CD14-positive monocyte (primary cell): Measurements from ENCODE around the gene GSE1. TPM values are rescaled to one million over a fixed set of nuclear protein-coding genes. Genes with fewer than 3 reads are reported as not detected.

Experiments
- DNase-seq, 3 donors: peaks; one replicate each; pipeline ENCODE4 v3.0.0-alpha.2; 2011 to 2022
- H2AFZ ChIP-seq: 2 replicates; pipeline ENCODE4 v1.6.0; 2012; ENCODE audit warnings: mild to moderate bottlenecking, low read depth, low read length, inconsistent platforms; ENCODE audit not compliant: insufficient read depth, poor library complexity, severe bottlenecking
- H3K27ac ChIP-seq, 2 donors: 1 replicate in 1 of 2; 2 replicates in 1 of 2; pipeline ENCODE4 v1.5.1; 2012 to 2013; ENCODE audit warnings: low read length in 2 of 2, control low read depth in 1 of 2, inconsistent platforms in 1 of 2, low read depth in 1 of 2, mild to moderate bottlenecking in 1 of 2
- H3K27me3 ChIP-seq, 2 donors: one replicate each; pipeline versions ENCODE4 v1.6.0 to v1.6.1; 2011 to 2013; ENCODE audit warnings: low read length in 2 of 2; ENCODE audit not compliant: control insufficient read depth in 2 of 2, insufficient read depth in 2 of 2
- H3K36me3 ChIP-seq, 2 donors: replicated peaks in 1 of 2; 1 replicate in 1 of 2; 2 replicates in 1 of 2; pipeline versions ENCODE4 v1.5.1 to v1.6.1; 2012 to 2013; ENCODE audit warnings: low read length in 2 of 2, control low read depth in 1 of 2, inconsistent platforms in 1 of 2, mild to moderate bottlenecking in 1 of 2; ENCODE audit not compliant: insufficient read depth in 2 of 2, control insufficient read depth in 1 of 2
- H3K4me1 ChIP-seq, 2 donors: 1 replicate in 1 of 2; 2 replicates in 1 of 2; pipeline versions ENCODE4 v1.5.1 to v1.6.1; 2012 to 2013; ENCODE audit warnings: low read length in 2 of 2, control low read depth in 1 of 2, inconsistent platforms in 1 of 2, mild to moderate bottlenecking in 1 of 2, moderate library complexity in 1 of 2; ENCODE audit not compliant: insufficient read depth in 2 of 2, control insufficient read depth in 1 of 2
- H3K4me2 ChIP-seq: replicated peaks from 2 replicates; pipeline ENCODE3; 2012; ENCODE audit warnings: low read length, moderate library complexity, mild to moderate bottlenecking; ENCODE audit not compliant: poor library complexity, severe bottlenecking; ENCODE audit errors: extremely low read depth
- H3K4me3 ChIP-seq, 3 experiments: fragments of 200-600 bp in 1 of 3; sonication (generic) in 1 of 3; replicated peaks in 1 of 3; 1 replicate in 2 of 3; 2 replicates in 1 of 3; pipeline ENCODE4 v1.5.1; 2011 to 2013; ENCODE audit warnings: low read length in 3 of 3, mild to moderate bottlenecking in 3 of 3, control low read depth in 2 of 3, low read depth in 2 of 3, inconsistent platforms in 1 of 3, moderate library complexity in 1 of 3
- H3K79me2 ChIP-seq: 2 replicates; pipeline ENCODE4 v1.6.0; 2012; ENCODE audit warnings: mild to moderate bottlenecking, control low read depth, inconsistent platforms, low read length, moderate library complexity; ENCODE audit not compliant: insufficient read depth
- H3K9ac ChIP-seq: 2 replicates; pipeline ENCODE4 v1.6.0; 2017; ENCODE audit warnings: low read length, mild to moderate bottlenecking; ENCODE audit not compliant: insufficient read depth, poor library complexity, severe bottlenecking
- H3K9me3 ChIP-seq, 2 donors: replicated peaks in 1 of 2; 1 replicate in 1 of 2; 2 replicates in 1 of 2; pipeline versions ENCODE4 v1.5.1 to v1.6.1; 2012 to 2013; ENCODE audit warnings: low read length in 2 of 2, control low read depth in 1 of 2; ENCODE audit not compliant: control insufficient read depth in 1 of 2, insufficient read depth in 1 of 2
- H4K20me1 ChIP-seq: 2 replicates; pipeline ENCODE4 v1.6.0; 2012; ENCODE audit warnings: mild to moderate bottlenecking, low read length, control low read depth, moderate library complexity; ENCODE audit not compliant: insufficient read depth
- H3K27ac Mint-ChIP-seq, 7 donors: one replicate each; pipeline ENCODE4 v1.8.0; 2020; ENCODE audit warnings: mild to moderate bottlenecking in 7 of 7, mixed read lengths in 7 of 7, moderate library complexity in 6 of 7, inconsistent platforms in 2 of 7
- H3K27me3 Mint-ChIP-seq, 3 donors: one replicate each; pipeline ENCODE4 v1.8.0; 2021 to 2022; ENCODE audit warnings: low read depth in 3 of 3, mild to moderate bottlenecking in 3 of 3, mixed read lengths in 3 of 3, moderate library complexity in 3 of 3, inconsistent platforms in 1 of 3
- H3K36me3 Mint-ChIP-seq, 2 donors: one replicate each; pipeline ENCODE4 v1.8.0; 2020; ENCODE audit warnings: mixed read lengths in 2 of 2, inconsistent platforms in 1 of 2, mild to moderate bottlenecking in 1 of 2
- H3K4me1 Mint-ChIP-seq: one replicate; pipeline ENCODE4 v1.8.0; 2020; ENCODE audit warnings: mild to moderate bottlenecking, mixed read lengths
- H3K4me3 Mint-ChIP-seq, 2 donors: one replicate each; pipeline ENCODE4 v1.8.0; 2020; ENCODE audit warnings: mild to moderate bottlenecking in 2 of 2, mixed read lengths in 2 of 2, moderate library complexity in 1 of 2
- H3K9me3 Mint-ChIP-seq, 7 donors: one replicate each; pipeline ENCODE4 v1.8.0; 2020 to 2022; ENCODE audit warnings: mixed read lengths in 7 of 7, mild to moderate bottlenecking in 6 of 7, moderate library complexity in 6 of 7, inconsistent platforms in 2 of 7
- CTCF ChIP-seq: fragments of 200-600 bp; IDR thresholded peaks from one replicate; pipeline ENCODE4 v1.8.0; 2022; ENCODE audit warnings: antibody characterized with exemption, mild to moderate bottlenecking
- WGBS: methylation state at CpG from one replicate; pipeline ENCODE4 v1.1.5; 2013; ENCODE audit warnings: missing lambda C conversion rate; ENCODE audit not compliant: insufficient coverage; 5-methylcytosine and 5-hydroxymethylcytosine counted together
- intact Hi-C, 2 donors: fragments of 100-400 bp; cut with micrococcal nuclease; formaldehyde crosslinking; loops; one replicate each; pipeline versions ENCODE4 v1.15.0 to v1.15.1; 2023
- polyA plus RNA-seq, 3 donors: library from polyadenylated mRNA; depleted of rRNA in 1 of 3; unstranded in 2 of 3; stranded (reverse) in 1 of 3; fragments of 300-500 nt in 2 of 3; fragments of >200 nt in 1 of 3; fragmentation: Illumina TruSeq in 2 of 3; gene quantifications; 1 replicate in 2 of 3; 2 replicates in 1 of 3; pipeline ENCODE4 v1.2.3, GENCODE V29; 2012 to 2021

The GSE1 gene
- polyA plus RNA-seq, 3 donors, result 0.67 to 38.9 (median 0.86) TPM

- H3K27me3 ChIP-seq, result no peaks in the 10 kb centered on the region
- H3K4me3 ChIP-seq, result peak overlapping the region in 2 of 3 experiments; percentile 1 to 58
- peak overlapping the region; percentile 70 to 80 for H3K4me3 Mint-ChIP-seq
- DNase-seq, result peak; percentile 70 to 73 (median 72)
- intact Hi-C loops, result loop anchor here (2.0 to 5.0 kb wide), 3 partner anchors 15 to 39 kb away; no protein-coding TSS in a partner anchor
- H4K20me1 ChIP-seq, result peaks cover 95% of the 10 kb centered on the region
- peaks cover 0 to 9% (median 0%) of the 10 kb centered on the region in 7 donors for H3K9me3 Mint-ChIP-seq
- no peak for TF ChIP-seq CTCF
- peaks cover 91% of the 10 kb centered on the region for H3K4me1 Mint-ChIP-seq
- peaks cover 0 to 3% (median 2%) of the 10 kb centered on the region in 3 donors for H3K27me3 Mint-ChIP-seq
- H3K27ac ChIP-seq, result peak overlapping the region; percentile 85 to 94
- peak overlapping the region; percentile 63 for H3K9ac ChIP-seq
- H3K9me3 ChIP-seq, result no peaks in the 10 kb centered on the region
- H2AFZ ChIP-seq, result no peak overlapping the region
- 2% methylated on average over 6 of the region's 10 CpGs for WGBS
- H3K36me3 ChIP-seq, result no peaks in the 10 kb centered on the region
- H3K79me2 ChIP-seq, result peaks cover 94% of the 10 kb centered on the region
- H3K27ac Mint-ChIP-seq, result peak overlapping the region; percentile 94 to 97 (median 95)
- H3K4me2 ChIP-seq, result peak overlapping the region; percentile 78
- peaks cover 7 to 13% of the 10 kb centered on the region in 2 donors for H3K36me3 Mint-ChIP-seq
- peaks cover 86 to 91% of the 10 kb centered on the region in 2 donors for H3K4me1 ChIP-seq
These were observed 41.1 kb upstream of the GSE1 start for GRCh38 chr16:85571813-85572619.

- no peak overlapping the region for H2AFZ ChIP-seq
- peaks cover 11 to 12% of the 10 kb centered on the region in 2 donors for H3K36me3 Mint-ChIP-seq
- peaks cover 74 to 80% of the 10 kb centered on the region in 2 donors for H3K4me1 ChIP-seq
- peaks cover 0 to 3% (median 0%) of the 10 kb centered on the region in 7 donors for H3K9me3 Mint-ChIP-seq
- no peaks in the 10 kb centered on the region for H3K9me3 ChIP-seq
- H3K36me3 ChIP-seq, result no peaks in the 10 kb centered on the region
- no peak for DNase-seq
- peak overlapping the region in 4 of 7 donors; percentile 25 to 74 (median 55) for H3K27ac Mint-ChIP-seq
- no peaks in the 10 kb centered on the region for H3K27me3 ChIP-seq
- intact Hi-C loops, result loop anchor here in 1 of 2 donors (5.0 kb wide), 1 partner anchor 34 kb away; no protein-coding TSS in a partner anchor
- peaks cover 86% of the 10 kb centered on the region for H3K4me1 Mint-ChIP-seq
- peak overlapping the region; percentile 52 for H3K4me2 ChIP-seq
- TF ChIP-seq CTCF, result no peak
- H3K9ac ChIP-seq, result no peak overlapping the region
- H3K27ac ChIP-seq, result no peak overlapping the region
- peaks cover 94% of the 10 kb centered on the region for H3K79me2 ChIP-seq
- WGBS, result 71% methylated on average over 15 of the region's 15 CpGs
- H3K27me3 Mint-ChIP-seq, result peaks cover 0 to 3% (median 0%) of the 10 kb centered on the region in 3 donors
- peak overlapping the region in 1 of 3 experiments; percentile 42 for H3K4me3 ChIP-seq
- H3K4me3 Mint-ChIP-seq, result peak overlapping the region in 1 of 2 donors; percentile 57
- H4K20me1 ChIP-seq, result peaks cover 95% of the 10 kb centered on the region
These were observed 40.0 kb upstream of the GSE1 start for GRCh38 chr16:85573045-85573695.
